ENCODE measurements around the gene ENTR1.
"Not testable (repeated sequence)": the region's sequence is repeated elsewhere in the genome, so short reads cannot be mapped to it uniquely, and the experiment has no call there.

Gene ENTR1

DNA sequence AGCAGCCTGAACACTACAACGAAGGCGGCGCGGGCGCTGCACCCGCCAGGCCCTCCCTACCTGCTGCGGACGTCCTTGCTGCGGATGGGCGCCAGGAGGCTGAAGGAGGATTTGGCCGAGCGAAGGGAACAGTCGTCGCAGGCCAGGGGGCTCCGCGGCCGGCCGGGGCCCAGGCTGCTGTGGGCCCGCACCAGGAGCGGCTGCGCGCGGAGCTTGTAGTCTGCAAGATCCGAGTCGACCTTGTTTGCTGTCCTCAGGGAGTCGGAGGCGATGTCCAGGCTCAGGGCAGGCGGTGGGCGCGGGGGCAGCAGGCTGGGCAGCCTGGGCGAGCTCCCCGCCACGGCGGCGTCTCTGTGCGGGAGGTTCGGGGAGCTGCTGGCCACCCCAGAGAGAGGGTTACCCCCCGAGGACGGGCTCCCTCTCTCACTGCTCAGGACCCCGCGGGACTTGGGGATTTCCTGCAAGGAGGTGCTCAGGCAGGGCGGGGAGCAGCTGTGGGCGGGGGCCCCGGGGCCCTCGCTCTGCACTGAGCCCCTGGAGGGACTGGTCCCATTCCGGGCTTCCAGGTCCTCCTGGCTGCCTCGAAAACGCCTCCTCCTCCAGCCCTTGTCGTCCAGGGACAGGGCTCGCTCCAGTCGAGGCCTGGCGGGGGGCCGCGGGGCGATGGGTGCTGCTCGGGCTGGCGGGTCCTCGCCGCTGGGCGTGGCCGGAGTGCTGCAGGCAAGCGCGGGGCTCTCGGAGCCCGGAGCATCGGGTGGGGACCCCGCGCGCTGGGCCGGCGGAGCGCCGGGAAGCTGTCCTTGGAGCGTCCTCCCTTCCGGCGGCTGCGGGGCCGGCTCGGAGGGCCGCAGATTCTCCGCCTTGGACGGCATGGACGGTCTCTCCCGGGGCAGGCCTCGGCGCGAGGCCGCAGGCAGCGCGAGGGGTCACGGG is 28.4 kb upstream of the ENTR1 start:
- DNase-seq, result no peak

- no peak for DNase-seq
Observed at GRCh38 chr9:136437839-136438547, 27.6 kb upstream of the ENTR1 start.

DNA sequence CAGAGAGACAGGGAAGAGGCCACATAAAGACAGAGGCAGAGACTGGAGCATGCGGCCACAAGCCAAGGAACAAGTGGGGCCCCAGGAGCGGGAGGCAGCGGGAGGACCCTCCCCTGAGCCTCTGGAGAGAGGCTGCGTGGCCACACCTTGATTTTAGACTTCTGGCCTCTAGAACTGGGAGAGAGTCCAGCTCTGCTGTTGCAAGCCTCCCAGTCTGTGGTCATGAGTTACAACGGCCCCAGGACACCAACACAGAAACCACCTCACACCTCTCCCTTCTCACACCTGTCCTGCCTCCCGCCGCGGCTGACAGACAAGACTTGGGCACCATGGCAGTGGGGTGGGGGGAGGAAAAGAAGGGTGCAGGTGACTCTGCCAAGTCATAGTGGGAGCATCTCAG is 27.0 kb upstream of the ENTR1 start:
- no peak for DNase-seq

GRCh38 chr9:136436055-136436634 is 25.7 kb upstream of the ENTR1 start:
- DNase-seq, result no peak

DNA sequence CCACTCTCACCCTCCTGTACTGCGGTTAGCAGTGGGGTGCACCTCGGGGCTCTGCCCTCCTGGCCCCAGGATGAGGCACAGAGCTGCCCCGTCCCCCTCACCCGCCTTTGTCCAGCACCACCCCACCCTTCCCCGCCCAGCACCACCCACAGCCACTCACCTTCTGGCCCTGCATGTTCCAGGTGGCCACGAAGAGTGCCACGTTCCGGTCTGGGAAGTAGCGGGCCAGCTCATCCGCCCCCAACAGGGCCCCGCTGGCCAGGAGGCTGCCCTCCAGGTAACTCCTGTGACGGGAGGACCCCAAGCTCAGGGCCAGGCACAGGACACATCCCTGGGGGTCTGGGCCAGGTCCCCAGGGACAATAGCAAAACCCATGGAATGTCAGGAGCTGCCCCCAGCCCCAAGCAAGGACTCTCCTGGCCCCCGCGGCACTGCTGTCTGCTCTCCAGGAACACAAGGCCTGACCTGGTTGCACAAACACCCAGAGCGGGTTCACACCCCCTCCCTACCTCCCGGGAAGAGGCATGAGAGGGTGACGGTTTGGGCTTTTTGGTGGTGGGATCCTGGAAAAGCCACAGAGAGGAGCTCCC is 24.3 kb upstream of the ENTR1 start:
- no peak for DNase-seq

DNA sequence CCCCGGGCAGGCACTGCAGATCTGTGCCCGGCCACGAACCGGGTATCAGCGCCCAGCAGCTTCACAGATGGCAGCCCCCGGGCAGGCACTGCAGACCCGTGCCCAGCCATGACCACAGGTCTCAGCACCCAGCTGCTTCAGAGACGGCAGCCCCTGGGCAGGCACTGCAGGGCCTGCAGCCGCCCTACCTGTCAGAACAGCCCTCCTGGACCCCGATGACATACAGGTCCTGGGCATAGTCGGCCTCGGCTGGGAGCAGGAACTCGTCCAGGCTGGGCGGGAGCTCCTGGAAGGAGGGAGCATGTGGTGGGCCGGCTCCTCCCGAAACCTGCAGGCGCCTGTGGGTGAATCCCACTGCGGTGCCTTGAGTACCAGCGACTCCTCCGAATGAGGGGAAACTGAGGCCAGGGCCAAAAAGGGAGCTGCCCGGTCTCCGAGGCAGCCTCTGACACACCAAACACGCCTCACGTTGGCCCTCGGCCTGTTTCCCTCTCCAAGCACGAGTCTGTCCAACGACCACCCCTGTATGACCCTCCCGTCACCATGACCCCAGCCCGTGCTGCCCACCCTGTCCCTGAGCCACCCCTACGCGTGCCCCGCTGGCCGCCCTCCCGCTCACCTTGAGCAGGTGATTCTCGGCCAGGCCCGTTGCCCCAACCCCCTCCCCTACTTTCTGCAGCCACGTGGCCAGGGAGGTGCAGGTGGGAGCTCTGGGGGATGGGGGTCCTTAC is 23.6 kb upstream of the ENTR1 start:
- DNase-seq, result no peak

- DNase-seq, result no peak
Observed at GRCh38 chr9:136433043-136433715, 22.8 kb upstream of the ENTR1 start.

GRCh38 chr9:136432591-136432990 is 22.2 kb upstream of the ENTR1 start:
- DNase-seq, result no peak

DNA sequence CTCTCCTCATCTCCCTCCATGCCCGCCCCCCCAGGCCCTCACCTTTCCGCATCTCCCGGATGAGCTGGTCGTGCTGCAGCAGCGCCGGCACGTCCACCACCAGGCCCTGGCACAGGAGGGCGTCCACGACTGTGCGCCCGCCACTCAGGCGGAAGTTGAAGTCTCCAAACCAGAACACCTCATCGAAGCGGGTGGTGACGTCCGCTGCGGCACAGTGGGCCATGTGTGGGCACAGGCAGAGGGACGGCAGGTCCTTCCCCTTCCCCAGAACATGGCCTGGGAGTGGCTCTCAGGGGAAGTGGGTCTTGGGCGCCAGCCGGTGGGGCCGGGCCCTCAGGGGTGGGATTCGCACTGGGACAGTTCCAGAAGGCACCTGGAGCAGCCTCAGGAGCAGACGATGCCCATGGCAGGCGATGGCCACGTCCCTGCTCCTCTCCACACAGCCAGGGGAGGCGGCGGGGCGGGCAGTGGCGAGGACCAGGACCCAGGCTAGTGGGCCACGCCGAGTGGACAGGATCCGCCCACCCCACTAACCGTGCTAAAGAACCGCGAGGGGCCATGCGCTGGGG is 21.5 kb upstream of the ENTR1 start:
- DNase-seq, result no peak

GRCh38 chr9:136430588-136431234 is 20.3 kb upstream of the ENTR1 start:
- no peak for DNase-seq

GRCh38 chr9:136429683-136430491 is 19.5 kb upstream of the ENTR1 start:
- no peak for DNase-seq

GRCh38 chr9:136429075-136429628 is 18.7 kb upstream of the ENTR1 start:
- no peak for DNase-seq

GRCh38 chr9:136426787-136427186 is 16.4 kb upstream of the ENTR1 start:
- no peak for DNase-seq

- DNase-seq, result not testable (repeated sequence)
Observed at GRCh38 chr9:136425367-136425766, 15.0 kb upstream of the ENTR1 start.

DNA sequence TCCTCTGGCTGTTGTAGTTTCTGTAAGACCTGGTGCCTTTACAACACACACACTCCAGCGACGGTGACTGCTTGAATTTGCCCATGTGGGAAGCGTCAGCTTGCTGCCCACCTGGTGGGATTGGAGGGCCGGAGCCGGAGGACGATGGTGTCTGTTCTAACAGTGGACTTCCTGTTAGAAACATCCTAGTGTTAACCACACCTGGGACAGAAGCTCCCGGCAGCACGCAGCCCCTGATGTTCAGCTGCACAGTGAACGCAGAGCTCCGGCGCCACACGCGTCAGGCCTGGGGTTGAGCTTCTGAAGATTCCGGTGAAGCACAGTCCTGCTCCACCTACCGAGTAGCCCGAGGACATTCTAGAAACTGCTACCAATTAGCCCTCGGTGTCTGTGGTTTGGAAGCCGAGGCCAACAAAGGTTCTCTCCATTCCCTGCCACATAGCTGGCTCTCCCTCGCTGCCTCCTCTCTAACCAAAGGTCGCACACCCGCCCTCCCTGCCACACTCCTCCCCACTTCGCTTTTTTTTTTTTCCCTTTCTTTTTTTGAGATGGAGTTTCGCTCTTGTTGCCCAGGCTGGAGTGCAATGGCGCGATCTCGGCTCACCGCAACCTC is 14.4 kb upstream of the ENTR1 start:
- no peak for DNase-seq

DNA sequence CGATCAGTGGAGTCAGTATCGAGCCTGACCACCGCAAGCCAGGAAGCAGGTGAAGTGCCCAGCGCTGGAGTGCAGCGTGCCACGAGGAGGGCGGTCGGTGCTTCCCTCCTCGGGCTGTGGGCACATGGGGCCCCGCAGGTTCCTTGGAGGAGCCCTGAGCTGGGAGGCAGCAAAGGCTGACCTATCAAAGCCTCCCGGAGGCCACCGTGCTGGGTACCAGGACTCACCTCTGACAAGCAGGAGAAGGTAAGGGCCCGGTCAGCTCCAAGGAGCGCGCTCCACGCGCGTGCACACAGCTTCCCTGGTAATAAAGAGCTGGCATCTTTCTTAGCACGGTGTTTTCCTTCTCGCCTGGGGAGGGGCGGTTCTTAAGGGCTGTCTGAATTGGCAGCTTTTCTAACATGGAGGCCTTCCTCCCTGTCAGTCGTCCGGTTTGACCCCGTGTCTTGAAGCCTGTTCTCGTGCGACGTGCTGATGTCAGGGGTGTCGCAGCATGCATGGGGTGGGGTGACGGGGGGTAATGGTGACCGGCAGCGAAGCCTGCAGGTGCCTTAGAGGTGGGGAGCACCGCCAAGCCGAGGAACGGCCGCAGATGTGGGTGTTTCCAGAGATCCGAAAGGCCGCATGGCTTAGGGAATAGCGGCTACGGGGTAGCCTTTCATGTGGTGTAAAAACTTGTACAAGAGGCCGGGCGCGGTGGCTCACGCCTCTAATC is 13.2 kb upstream of the ENTR1 start:
- no peak for DNase-seq

DNA sequence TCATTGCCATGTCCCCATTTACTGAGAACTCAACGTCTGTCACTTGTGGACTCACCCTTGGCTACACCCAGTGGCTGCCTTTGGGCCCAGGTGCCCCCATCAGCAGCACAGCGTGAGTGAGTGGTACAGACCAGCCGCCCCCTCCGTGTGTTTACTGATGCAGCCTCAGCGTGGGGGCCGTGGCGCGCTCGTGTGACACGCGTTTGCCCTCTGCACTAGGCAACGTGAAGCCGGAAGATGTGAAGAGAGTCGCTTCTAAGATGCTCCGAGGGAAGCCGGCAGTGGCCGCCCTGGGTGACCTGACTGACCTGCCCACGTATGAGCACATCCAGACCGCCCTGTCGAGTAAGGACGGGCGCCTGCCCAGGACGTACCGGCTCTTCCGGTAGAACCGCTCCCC is 12.5 kb upstream of the ENTR1 start:
- DNase-seq, result no peak

- DNase-seq, result no peak
Observed at GRCh38 chr9:136421791-136422190, 11.4 kb upstream of the ENTR1 start.

DNA sequence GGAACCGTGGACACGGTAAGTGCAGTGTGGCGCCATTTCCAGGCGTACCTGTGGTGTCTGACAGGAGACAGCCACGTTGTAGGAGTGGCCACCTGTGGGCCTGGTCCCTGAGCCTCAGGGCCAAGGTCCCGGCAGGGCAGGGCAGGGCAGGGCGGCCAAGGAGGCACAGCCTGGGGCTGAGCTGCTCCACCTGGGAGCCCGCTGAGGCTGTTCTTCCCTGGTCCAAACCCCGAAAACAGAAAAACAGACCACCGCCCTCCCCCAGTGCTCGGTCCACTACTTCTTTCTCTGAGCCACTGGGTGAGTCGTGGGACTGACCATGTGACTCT is 8.6 kb upstream of the ENTR1 start:
- no peak for DNase-seq

Data from NCI-H1105 treated with DMSO at 0.1 percent for 48 hours (cell line).